ENCODE results near the gene APOBEC3B. TPM values are rescaled to one million over a fixed set of nuclear protein-coding genes. Genes with fewer than 3 reads are reported as not detected.
A peak's percentile ranks its signal among the peaks of the same experiment; 100 is the strongest.
"Not testable (repeated sequence)": the region's sequence is repeated elsewhere in the genome, so short reads cannot be mapped to it uniquely, and the experiment has no call there.

APOBEC3B gene
- total RNA-seq, 4 donors from 2014 or later = 1.7 to 5.1 (median 2.9) TPM; not detected in 1

DNA sequence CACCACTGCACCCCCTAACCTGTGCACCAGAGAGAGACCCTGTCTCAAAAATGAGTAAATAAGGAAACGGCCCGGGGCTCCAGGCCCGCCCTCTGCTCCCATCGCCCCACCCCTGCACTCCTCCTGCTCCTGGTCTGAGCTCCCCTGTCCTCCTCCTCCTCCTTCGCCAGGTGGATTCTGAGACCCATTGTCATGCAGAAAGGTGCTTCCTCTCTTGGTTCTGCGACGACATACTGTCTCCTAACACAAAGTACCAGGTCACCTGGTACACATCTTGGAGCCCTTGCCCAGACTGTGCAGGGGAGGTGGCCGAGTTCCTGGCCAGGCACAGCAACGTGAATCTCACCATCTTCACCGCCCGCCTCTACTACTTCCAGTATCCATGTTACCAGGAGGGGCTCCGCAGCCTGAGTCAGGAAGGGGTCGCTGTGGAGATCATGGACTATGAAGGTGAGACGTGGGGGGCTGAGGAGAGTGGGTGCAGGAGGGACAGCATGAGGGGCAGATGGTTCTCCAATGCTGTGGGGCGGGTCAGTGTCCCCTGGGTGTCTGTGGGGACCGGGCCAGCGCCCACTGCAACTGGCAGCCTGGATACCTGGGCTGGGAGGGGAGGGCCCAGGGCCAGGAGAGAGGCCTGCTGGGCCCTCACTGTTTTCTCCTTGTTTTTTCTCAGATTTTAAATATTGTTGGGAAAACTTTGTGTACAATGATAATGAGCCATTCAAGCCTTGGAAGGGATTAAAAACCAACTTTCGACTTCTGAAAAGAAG, 35.6 kb downstream of the APOBEC3B start:
- DNase-seq = no peak
- no peak overlapping the region for H3K4me3 ChIP-seq (replicated peaks in 1 of 3)
- no peaks in the 10 kb centered on the region for H3K36me3 ChIP-seq
- intact Hi-C loops (cut with DNase I) = no loop called here
- no peak for TF ChIP-seq POLR2A (IDR thresholded peaks at IDR 0.05)
- TF ChIP-seq, protein P1, sequence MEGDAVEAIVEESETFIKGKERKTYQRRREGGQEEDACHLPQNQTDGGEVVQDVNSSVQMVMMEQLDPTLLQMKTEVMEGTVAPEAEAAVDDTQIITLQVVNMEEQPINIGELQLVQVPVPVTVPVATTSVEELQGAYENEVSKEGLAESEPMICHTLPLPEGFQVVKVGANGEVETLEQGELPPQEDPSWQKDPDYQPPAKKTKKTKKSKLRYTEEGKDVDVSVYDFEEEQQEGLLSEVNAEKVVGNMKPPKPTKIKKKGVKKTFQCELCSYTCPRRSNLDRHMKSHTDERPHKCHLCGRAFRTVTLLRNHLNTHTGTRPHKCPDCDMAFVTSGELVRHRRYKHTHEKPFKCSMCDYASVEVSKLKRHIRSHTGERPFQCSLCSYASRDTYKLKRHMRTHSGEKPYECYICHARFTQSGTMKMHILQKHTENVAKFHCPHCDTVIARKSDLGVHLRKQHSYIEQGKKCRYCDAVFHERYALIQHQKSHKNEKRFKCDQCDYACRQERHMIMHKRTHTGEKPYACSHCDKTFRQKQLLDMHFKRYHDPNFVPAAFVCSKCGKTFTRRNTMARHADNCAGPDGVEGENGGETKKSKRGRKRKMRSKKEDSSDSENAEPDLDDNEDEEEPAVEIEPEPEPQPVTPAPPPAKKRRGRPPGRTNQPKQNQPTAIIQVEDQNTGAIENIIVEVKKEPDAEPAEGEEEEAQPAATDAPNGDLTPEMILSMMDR (IDR thresholded peaks at IDR 0.05) = no peak
- peaks cover 8 to 35% of the 10 kb centered on the region in 2 donors for H3K4me1 ChIP-seq
- no peak overlapping the region for H3K27ac ChIP-seq
- H3K27me3 ChIP-seq = no peaks in the 10 kb centered on the region
- WGBS, 2 donors = 84 to 93% methylated on average over 13 to 18 of the region's 18 CpGs
- no peaks in the 10 kb centered on the region for H3K9me3 ChIP-seq

DNA sequence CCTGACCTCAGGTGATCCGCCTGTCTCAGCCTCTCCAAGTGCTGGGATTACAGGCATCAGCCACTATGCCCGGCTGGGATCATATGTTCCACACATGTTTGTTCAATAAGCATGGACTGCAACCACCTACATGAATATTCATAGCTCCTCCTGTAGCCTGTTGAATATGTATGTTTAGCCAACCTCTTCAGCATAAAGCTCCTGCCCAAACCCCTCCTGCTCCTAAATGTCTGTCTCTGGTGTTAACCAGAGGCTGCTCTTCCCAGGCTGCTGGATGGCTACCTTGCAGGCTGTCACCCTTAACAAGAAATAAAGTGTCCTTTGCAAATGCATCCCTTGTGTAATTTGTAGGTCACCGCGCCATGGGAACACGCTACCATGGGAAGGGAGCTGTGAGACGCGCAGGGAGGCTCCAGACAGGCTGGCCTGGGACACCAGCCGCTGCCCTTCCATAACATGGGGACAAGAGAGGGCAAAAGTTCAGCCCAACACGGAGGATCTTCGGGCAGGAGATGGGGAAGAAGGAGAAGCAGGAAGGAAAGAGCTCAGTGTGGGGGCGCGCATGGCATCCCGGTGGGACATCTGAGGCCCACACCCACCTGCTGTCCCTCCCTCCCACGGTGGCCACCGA, 38.0 kb downstream of the APOBEC3B start:
- DNase-seq = peak in 1 of 2 donors; percentile 11
- H3K4me3 ChIP-seq (replicated peaks in 1 of 3) = peak overlapping the region in 1 of 3 donors; percentile 19
- H3K27me3 ChIP-seq; H3K9me3 ChIP-seq; intact Hi-C loops (cut with DNase I); H3K36me3 ChIP-seq: not testable (repeated sequence)
- H3K27ac ChIP-seq = peak overlapping the region in 2 of 3 donors; percentile 65 to 70
- WGBS, 2 donors = 51 to 53% methylated on average over 12 to 15 of the region's 15 CpGs
- H3K4me1 ChIP-seq = peaks cover under 1 to 15% of the 10 kb centered on the region in 2 donors

GRCh38 chr22:39021552-39022250, 39.6 kb downstream of the APOBEC3B start:
- H3K9me3 ChIP-seq = no peaks in the 10 kb centered on the region
- WGBS, 2 donors = 72 to 76% methylated on average over 9 of the region's 9 CpGs
- peak overlapping the region in 1 of 3 donors; percentile 30 for H3K4me3 ChIP-seq (replicated peaks in 1 of 3)
- no peaks in the 10 kb centered on the region for H3K27me3 ChIP-seq
- intact Hi-C loops (cut with DNase I) = no loop called here
- H3K27ac ChIP-seq = peak overlapping the region; percentile 70 to 71 (median 70)
- DNase-seq = no peak
- peaks cover 0 to 13% of the 10 kb centered on the region in 2 donors for H3K4me1 ChIP-seq
- TF ChIP-seq, protein P1 (IDR thresholded peaks at IDR 0.05) = no peak
- TF ChIP-seq POLR2A (IDR thresholded peaks at IDR 0.05) = no peak
- H3K36me3 ChIP-seq = no peaks in the 10 kb centered on the region

- H3K9me3 ChIP-seq = no peaks in the 10 kb centered on the region
- WGBS, 2 donors = 86 to 92% methylated on average over 11 to 15 of the region's 15 CpGs
- H3K27me3 ChIP-seq = no peaks in the 10 kb centered on the region
- intact Hi-C loops (cut with DNase I) = no loop called here
- H3K4me3 ChIP-seq (replicated peaks in 1 of 3) = no peak overlapping the region
- DNase-seq = no peak
- H3K4me1 ChIP-seq = peaks cover 0 to 13% of the 10 kb centered on the region in 2 donors
- no peaks in the 10 kb centered on the region for H3K36me3 ChIP-seq
- H3K27ac ChIP-seq = no peak overlapping the region
- TF ChIP-seq POLR2A (IDR thresholded peaks at IDR 0.05) = no peak
- TF ChIP-seq, protein P1 (IDR thresholded peaks at IDR 0.05) = no peak
Measured at GRCh38 chr22:39024519-39025308, 42.6 kb downstream of the APOBEC3B start.

GRCh38 chr22:39026509-39027150, 44.5 kb downstream of the APOBEC3B start:
- no peaks in the 10 kb centered on the region for H3K9me3 ChIP-seq
- DNase-seq = no peak
- no peak overlapping the region for H3K4me3 ChIP-seq (replicated peaks in 1 of 3)
- no peaks in the 10 kb centered on the region for H3K27me3 ChIP-seq
- intact Hi-C loops (cut with DNase I) = no loop called here
- WGBS, 2 donors = 87% methylated on average over 12 of the region's 12 CpGs
- TF ChIP-seq POLR2A (IDR thresholded peaks at IDR 0.05) = no peak
- TF ChIP-seq, protein P1 (IDR thresholded peaks at IDR 0.05) = no peak
- H3K27ac ChIP-seq = no peak overlapping the region
- H3K36me3 ChIP-seq = no peaks in the 10 kb centered on the region
- H3K4me1 ChIP-seq = peaks cover 0 to 4% of the 10 kb centered on the region in 2 donors

Measured in thyroid gland (tissue), 4 donors.